Neural cell (in vitro differentiated cells): ENCODE measurements around the gene TDG. TPM values are rescaled to one million over a fixed set of nuclear protein-coding genes. Genes with fewer than 3 reads are reported as not detected.

Source experiments
- H2AFZ ChIP-seq: fragments of 200-600, 300-800 bp; sonication (generic), shearing (Covaris generic); 2 replicates; pipeline ENCODE4 v1.6.0; 2014; ENCODE audit warnings: low read depth, mild to moderate bottlenecking, antibody characterized with exemption, low read length, moderate library complexity
- H3F3A ChIP-seq: fragments of 200-600 bp; shearing (Covaris generic); 2 replicates; pipeline ENCODE4 v1.6.1; 2016; ENCODE audit warnings: mild to moderate bottlenecking, moderate library complexity, mixed read lengths, antibody characterized with exemption, low read length; ENCODE audit not compliant: insufficient read depth, poor library complexity, severe bottlenecking
- H3K27ac ChIP-seq: fragments of 200-600, 300-800 bp; sonication (generic), shearing (Covaris generic); 2 replicates; pipeline ENCODE4 v1.5.1; 2014; ENCODE audit warnings: mild to moderate bottlenecking, low read length, moderate library complexity
- H3K27me3 ChIP-seq: fragments of 300-800, 200-600 bp; sonication (generic), shearing (Covaris generic); 2 replicates; pipeline ENCODE4 v1.6.0; 2014; ENCODE audit warnings: mild to moderate bottlenecking, low read depth, low read length, moderate library complexity; ENCODE audit not compliant: insufficient read depth
- H3K36me3 ChIP-seq: fragments of 300-800, 200-600 bp; sonication (generic), shearing (Covaris generic); 2 replicates; pipeline ENCODE4 v1.5.1; 2014; ENCODE audit warnings: mild to moderate bottlenecking, antibody characterized with exemption, low read length, moderate library complexity; ENCODE audit not compliant: insufficient read depth
- H3K4me2 ChIP-seq: fragments of 300-800, 200-600 bp; sonication (generic), shearing (Covaris generic); 2 replicates; pipeline ENCODE4 v1.6.0; 2014; ENCODE audit warnings: mild to moderate bottlenecking, low read length
- H3K4me3 ChIP-seq: fragments of 300-800, 200-600 bp; sonication (generic), shearing (Covaris generic); 2 replicates; pipeline ENCODE4 v1.5.1; 2014; ENCODE audit warnings: mild to moderate bottlenecking, low read length, moderate library complexity
- H3K79me2 ChIP-seq: fragments of 200-600 bp; shearing (Covaris generic); replicated peaks from 2 replicates; pipeline ENCODE4 v1.6.0; 2014; ENCODE audit warnings: mild to moderate bottlenecking, low read length, moderate library complexity; ENCODE audit not compliant: insufficient read depth
- H3K9ac ChIP-seq: fragments of 300-800, 200-600 bp; sonication (generic), shearing (Covaris generic); 2 replicates; pipeline ENCODE4 v1.6.1; 2016; ENCODE audit warnings: mild to moderate bottlenecking, low read length, mixed read lengths
- H3K9me2 ChIP-seq: fragments of 200-600 bp; shearing (Covaris generic); 2 replicates; pipeline ENCODE4 v1.6.1; 2016; ENCODE audit warnings: mild to moderate bottlenecking, low read length, mixed read lengths; ENCODE audit not compliant: insufficient read depth
- H3K9me3 ChIP-seq: fragments of 200-600, 300-800 bp; sonication (generic), shearing (Covaris generic); 2 replicates; pipeline ENCODE4 v1.6.1; 2016; ENCODE audit warnings: mild to moderate bottlenecking, mixed run types, low read length, moderate library complexity, mixed read lengths
- H4K20me1 ChIP-seq: fragments of 200-600 bp; shearing (Covaris generic); 2 replicates; pipeline ENCODE4 v1.6.1; 2016; ENCODE audit warnings: mild to moderate bottlenecking, mixed run types; ENCODE audit not compliant: insufficient read depth
- CTCF ChIP-seq: fragments of 450-650 bp; IDR thresholded peaks from 2 replicates; pipeline ENCODE4 v1.5.1; 2014; ENCODE audit warnings: antibody characterized with exemption, mild to moderate bottlenecking, moderate library complexity; ENCODE audit not compliant: poor library complexity, severe bottlenecking
- EP300 ChIP-seq: fragments of 450-650 bp; conservative IDR thresholded peaks from 2 replicates; pipeline ENCODE4 v1.6.1; 2014; ENCODE audit warnings: antibody characterized with exemption, mild to moderate bottlenecking, moderate library complexity; ENCODE audit not compliant: poor library complexity, severe bottlenecking
- EZH2 ChIP-seq: fragments of 200-600, 300-800 bp; shearing (Covaris generic), sonication (generic); IDR thresholded peaks from 2 replicates; pipeline ENCODE4 v1.6.1; 2014; ENCODE audit warnings: antibody characterized with exemption, low read length, borderline replicate concordance, mild to moderate bottlenecking; ENCODE audit not compliant: insufficient read depth, poor library complexity, severe bottlenecking
- MXI1 ChIP-seq: fragments of 450-650 bp; conservative IDR thresholded peaks from 2 replicates; pipeline ENCODE4 v1.6.1; 2014; ENCODE audit warnings: antibody characterized with exemption, mild to moderate bottlenecking; ENCODE audit not compliant: poor library complexity, severe bottlenecking
- POLR2AphosphoS5 ChIP-seq: IDR thresholded peaks from 2 replicates; pipeline ENCODE4 v1.6.1; 2012
- RAD21 ChIP-seq: fragments of 450-650 bp; conservative IDR thresholded peaks from 2 replicates; pipeline ENCODE4 v1.6.1; 2014; ENCODE audit warnings: antibody characterized with exemption, mild to moderate bottlenecking, moderate library complexity
- REST ChIP-seq: IDR thresholded peaks from 2 replicates; pipeline ENCODE4 v1.6.1; 2012; ENCODE audit warnings: borderline replicate concordance
- SMC3 ChIP-seq: fragments of 450-650 bp; conservative IDR thresholded peaks from 2 replicates; pipeline ENCODE4 v1.6.1; 2014; ENCODE audit warnings: antibody characterized with exemption, mild to moderate bottlenecking, moderate library complexity; ENCODE audit not compliant: poor library complexity
- TAF1 ChIP-seq: IDR thresholded peaks from 2 replicates; pipeline ENCODE4 v1.6.1; 2012; ENCODE audit warnings: low read depth
- polyA plus RNA-seq: library from polyadenylated mRNA; depleted of rRNA; stranded (reverse); fragments of >200 nt; gene quantifications from 2 replicates; pipeline ENCODE4 v1.2.3, GENCODE V29; 2014

Gene TDG
- polyA plus RNA-seq, 1 donor from 2014 or later, result 128 TPM

DNA sequence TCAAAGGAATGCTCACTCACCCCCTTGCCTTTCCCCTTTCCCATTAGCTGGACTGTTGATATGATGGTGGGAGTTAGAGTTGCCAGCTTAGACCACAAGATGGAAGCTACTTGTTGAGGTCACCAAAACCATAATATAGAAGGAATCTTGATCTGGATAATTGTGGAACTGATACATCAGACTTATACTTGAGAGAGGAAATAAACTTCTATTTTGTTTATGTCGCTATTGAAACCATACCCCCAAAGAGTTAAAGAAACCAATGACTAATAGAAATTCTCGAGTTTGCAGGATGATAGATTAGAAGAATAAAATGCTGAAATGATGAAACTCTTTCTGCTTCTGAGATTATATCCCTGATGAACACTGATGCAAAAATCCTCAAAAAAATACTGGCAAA is 37.9 kb downstream of the TDG start:
- H3K9me2 ChIP-seq, result no peaks in the 10 kb centered on the region
- H3K4me3 ChIP-seq, result no peak overlapping the region
- H3K79me2 ChIP-seq, result no peaks in the 10 kb centered on the region
- no peaks in the 10 kb centered on the region for H3K36me3 ChIP-seq
- H3K4me2 ChIP-seq, result no peak overlapping the region
- no peak overlapping the region for H3K27ac ChIP-seq
- no peaks in the 10 kb centered on the region for H3F3A ChIP-seq
- TF ChIP-seq MXI1, result no peak
- no peak for TF ChIP-seq REST
- TF ChIP-seq EP300, result no peak
- H2AFZ ChIP-seq, result no peak overlapping the region
- H3K9me3 ChIP-seq, result no peaks in the 10 kb centered on the region
- H4K20me1 ChIP-seq, result no peaks in the 10 kb centered on the region
- no peak overlapping the region for H3K9ac ChIP-seq
- H3K27me3 ChIP-seq, result no peaks in the 10 kb centered on the region

- H3K36me3 ChIP-seq, result no peaks in the 10 kb centered on the region
- H3K4me3 ChIP-seq, result no peak overlapping the region
- H3F3A ChIP-seq, result no peaks in the 10 kb centered on the region
- TF ChIP-seq EP300 (no peak), RAD21 (no peak), REST (no peak), SMC3 (no peak), EZH2 (no peak), TAF1 (no peak), POLR2AphosphoS5 (no peak), MXI1 (no peak), CTCF (no peak)
- H3K9me3 ChIP-seq, result no peaks in the 10 kb centered on the region
- H3K9me2 ChIP-seq, result no peaks in the 10 kb centered on the region
- H3K27me3 ChIP-seq, result no peaks in the 10 kb centered on the region
- H4K20me1 ChIP-seq, result no peaks in the 10 kb centered on the region
- H3K9ac ChIP-seq, result no peak overlapping the region
- no peak overlapping the region for H3K4me2 ChIP-seq
- no peak overlapping the region for H2AFZ ChIP-seq
- H3K79me2 ChIP-seq, result no peaks in the 10 kb centered on the region
- H3K27ac ChIP-seq, result no peak overlapping the region
Observed at GRCh38 chr12:104006929-104007328, 41.3 kb downstream of the TDG start.
